ENCODE results near the gene ZKSCAN8.

DNA sequence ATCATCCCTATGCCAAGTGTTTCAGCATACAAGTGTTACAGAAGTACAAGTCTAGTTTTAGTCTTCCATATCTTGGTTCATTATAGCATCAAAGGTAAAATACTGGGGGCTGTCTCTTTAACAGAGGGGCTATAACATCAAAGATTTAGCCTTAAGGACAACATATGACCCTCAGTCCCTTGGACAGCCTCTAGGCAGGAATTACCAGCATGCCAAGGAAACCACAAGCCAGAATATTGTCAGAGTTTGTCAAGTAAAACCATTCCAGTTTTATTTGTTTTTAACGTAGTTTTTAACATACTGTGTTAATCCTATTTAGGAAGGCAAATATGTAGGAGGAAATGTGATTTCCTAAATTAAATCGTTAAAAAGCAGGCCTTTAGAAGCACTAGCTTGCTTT lies 18.6 kb downstream of the ZKSCAN8 start:
- TF ChIP-seq CTCF (IDR thresholded peaks at IDR 0.05; ENCODE audit: insufficient read depth, low read length, poor library complexity, severe bottlenecking), result no peak
- TF ChIP-seq EZH2phosphoT487 (conservative IDR thresholded peaks at IDR 0.05; ENCODE audit: low read length), result no peak
